PFSK-1 (cell line): ENCODE results near the gene CAMK4.

Source experiments
- POLR2AphosphoS5 ChIP-seq: IDR thresholded peaks from 2 replicates; pipeline ENCODE4 v1.6.1; 2012; ENCODE audit warnings: low read depth, mild to moderate bottlenecking, control low read depth, low read length, moderate library complexity
- REST ChIP-seq, 2 experiments: IDR thresholded peaks; 2 replicates each; pipeline versions ENCODE4 v1.6.1 to v1.8.0; 2011 to 2012; ENCODE audit warnings: low read depth in 2 of 2, low read length in 2 of 2, control low read depth in 1 of 2, inconsistent platforms in 1 of 2, mild to moderate bottlenecking in 1 of 2, moderate library complexity in 1 of 2; ENCODE audit not compliant: insufficient read depth in 1 of 2
- SIN3A ChIP-seq: IDR thresholded peaks from 2 replicates; pipeline ENCODE4 v1.6.1; 2012; ENCODE audit warnings: mild to moderate bottlenecking, low read length, moderate library complexity, borderline replicate concordance; ENCODE audit not compliant: insufficient read depth
- TAF1 ChIP-seq: IDR thresholded peaks from 2 replicates; pipeline ENCODE4 v1.6.1; 2012; ENCODE audit warnings: low read length, control low read depth, borderline replicate concordance; ENCODE audit not compliant: insufficient read depth

- no peak for TF ChIP-seq REST (IDR thresholded peaks at IDR 0.05; ENCODE audit: insufficient read depth in 1 of 2, low read depth in 2 of 2, low read length in 2 of 2)
- no peak for TF ChIP-seq TAF1
- TF ChIP-seq SIN3A: no peak
- no peak for TF ChIP-seq POLR2AphosphoS5
Observed at GRCh38 chr5:111383288-111383970, 159.2 kb downstream of the CAMK4 start.
